ENCODE data around the gene SMIM32.

SMIM32 gene

GRCh38 chr5:136190091-136190720, 2.8 kb downstream of the SMIM32 start:
- no peak for DNase-seq (ENCODE audit: low read depth in 2 of 2, low spot score in 1 of 2)

- no peak for DNase-seq (ENCODE audit: low read depth in 2 of 2, low spot score in 1 of 2)
Observed at GRCh38 chr5:136188859-136189258, 4.1 kb downstream of the SMIM32 start.

GRCh38 chr5:136186796-136187195, 6.2 kb downstream of the SMIM32 start:
- no peak for DNase-seq (ENCODE audit: low read depth in 2 of 2, low spot score in 1 of 2)

- DNase-seq (ENCODE audit: low read depth in 2 of 2, low spot score in 1 of 2), result no peak
Observed at GRCh38 chr5:136185974-136186665, 6.8 kb downstream of the SMIM32 start.

- no peak for DNase-seq (ENCODE audit: low read depth in 2 of 2, low spot score in 1 of 2)
Observed at GRCh38 chr5:136182618-136183017, 10.3 kb downstream of the SMIM32 start.

GRCh38 chr5:136174021-136174659, 18.8 kb downstream of the SMIM32 start:
- DNase-seq (ENCODE audit: low read depth in 2 of 2, low spot score in 1 of 2), result no peak

- no peak for DNase-seq (ENCODE audit: low read depth in 2 of 2, low spot score in 1 of 2)
Observed at GRCh38 chr5:136169218-136169617, 23.7 kb downstream of the SMIM32 start.

- DNase-seq (ENCODE audit: low read depth in 2 of 2, low spot score in 1 of 2), result no peak
Observed at GRCh38 chr5:136166909-136167308, 26.1 kb downstream of the SMIM32 start.

GRCh38 chr5:136164226-136164625, 28.7 kb downstream of the SMIM32 start:
- no peak for DNase-seq (ENCODE audit: low read depth in 2 of 2, low spot score in 1 of 2)

GRCh38 chr5:136162008-136162407, 31.0 kb downstream of the SMIM32 start:
- no peak for DNase-seq (ENCODE audit: low read depth in 2 of 2, low spot score in 1 of 2)

GRCh38 chr5:136159457-136159856, 33.5 kb downstream of the SMIM32 start:
- no peak for DNase-seq (ENCODE audit: low read depth in 2 of 2, low spot score in 1 of 2)

- no peak for DNase-seq (ENCODE audit: low read depth in 2 of 2, low spot score in 1 of 2)
Observed at GRCh38 chr5:136157514-136157913, 35.4 kb downstream of the SMIM32 start.

GRCh38 chr5:136155761-136156160, 37.2 kb downstream of the SMIM32 start:
- DNase-seq (ENCODE audit: low read depth in 2 of 2, low spot score in 1 of 2), result no peak

- DNase-seq (ENCODE audit: low read depth in 2 of 2, low spot score in 1 of 2), result no peak
Observed at GRCh38 chr5:136155078-136155477, 37.9 kb downstream of the SMIM32 start.

GRCh38 chr5:136153581-136154236, 39.3 kb downstream of the SMIM32 start:
- DNase-seq (ENCODE audit: low read depth in 2 of 2, low spot score in 1 of 2), result no peak

GRCh38 chr5:136149891-136150290, 43.1 kb downstream of the SMIM32 start:
- DNase-seq (ENCODE audit: low read depth in 2 of 2, low spot score in 1 of 2), result no peak

- no peak for DNase-seq (ENCODE audit: low read depth in 2 of 2, low spot score in 1 of 2)
Observed at GRCh38 chr5:136147632-136148031, 45.3 kb downstream of the SMIM32 start.

GRCh38 chr5:136146201-136146600, 46.8 kb downstream of the SMIM32 start:
- no peak for DNase-seq (ENCODE audit: low read depth in 2 of 2, low spot score in 1 of 2)

- no peak for DNase-seq (ENCODE audit: low read depth in 2 of 2, low spot score in 1 of 2)
Observed at GRCh38 chr5:136145030-136145429, 47.9 kb downstream of the SMIM32 start.

GRCh38 chr5:136143763-136144162, 49.2 kb downstream of the SMIM32 start:
- no peak for DNase-seq (ENCODE audit: low read depth in 2 of 2, low spot score in 1 of 2)

GRCh38 chr5:136143312-136143711, 49.6 kb downstream of the SMIM32 start:
- no peak for DNase-seq (ENCODE audit: low read depth in 2 of 2, low spot score in 1 of 2)

- no peak for DNase-seq (ENCODE audit: low read depth in 2 of 2, low spot score in 1 of 2)
Observed at GRCh38 chr5:136141561-136141960, 51.4 kb downstream of the SMIM32 start.

Measured in stimulated activated CD8-positive, alpha-beta memory T cell treated with anti-CD3 and anti-CD28 coated beads, Interleukin-4, amount 100 ng/mL, for 4 hours (primary cell).